ENCODE results near the gene UFD1.

UFD1 gene

GRCh38 chr22:19515654-19516377 is 36.8 kb upstream of the UFD1 start:
- no peak for DNase-seq

GRCh38 chr22:19514831-19515565 is 36.0 kb upstream of the UFD1 start:
- DNase-seq = no peak

GRCh38 chr22:19513823-19514222 is 34.8 kb upstream of the UFD1 start:
- no peak for DNase-seq

- DNase-seq = no peak
Measured at GRCh38 chr22:19510919-19511341, 31.9 kb upstream of the UFD1 start.

DNA sequence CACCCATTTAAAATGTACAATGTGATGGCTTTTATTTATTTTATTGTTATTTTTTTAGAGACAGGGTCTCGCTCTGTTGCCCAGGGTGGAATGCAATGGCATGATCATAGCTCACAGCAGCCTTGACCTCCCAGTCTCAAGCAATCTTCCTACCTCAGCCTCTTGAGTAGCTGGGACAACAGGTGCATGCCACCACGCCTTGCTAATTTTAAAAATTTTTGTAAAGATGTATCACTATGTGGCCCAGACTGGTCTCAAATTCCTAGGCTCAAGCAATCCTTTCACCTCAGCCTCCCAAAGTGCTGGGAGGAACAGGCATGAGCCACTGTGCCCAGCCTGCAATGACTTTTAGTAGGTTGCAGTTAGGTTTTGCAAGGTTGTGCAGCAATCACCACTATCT is 30.9 kb upstream of the UFD1 start:
- no peak for DNase-seq

DNA sequence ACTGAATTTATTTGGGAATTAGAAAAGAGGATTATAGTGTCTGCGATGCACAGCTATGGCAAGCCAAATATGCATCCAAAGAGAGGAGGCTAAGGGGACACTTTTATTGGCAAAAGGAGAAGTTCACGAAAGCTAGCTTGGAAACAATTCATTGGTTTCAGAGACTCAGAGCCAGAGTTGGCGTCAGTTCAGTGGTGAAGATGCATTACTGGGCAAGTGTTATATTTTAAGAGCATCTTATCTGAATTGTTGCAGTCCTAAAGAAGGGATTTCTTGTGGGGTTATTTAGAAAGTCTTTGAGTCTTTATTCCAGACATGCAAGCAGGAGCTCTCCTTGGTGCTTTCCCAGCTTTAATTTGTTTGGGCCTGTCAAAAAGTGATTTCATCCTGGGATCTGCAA is 30.2 kb upstream of the UFD1 start:
- no peak for DNase-seq

- DNase-seq = no peak
Measured at GRCh38 chr22:19508024-19508776, 29.2 kb upstream of the UFD1 start.

DNA sequence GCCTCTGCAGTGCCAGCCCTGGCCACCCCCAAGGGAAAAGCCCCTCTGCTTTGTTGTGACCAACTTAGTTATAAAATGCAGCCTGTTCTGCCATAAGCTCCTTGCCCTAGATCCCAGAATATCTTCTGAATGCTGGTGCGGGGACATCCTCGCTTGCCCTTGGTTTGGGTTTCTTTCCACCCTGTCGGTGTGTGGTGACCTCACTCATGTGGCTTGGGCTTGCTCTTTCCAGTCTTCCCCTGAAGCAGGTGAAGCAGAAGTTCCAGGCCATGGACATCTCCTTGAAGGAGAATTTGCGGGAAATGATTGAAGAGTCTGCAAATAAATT is 28.5 kb upstream of the UFD1 start:
- DNase-seq = no peak

GRCh38 chr22:19506212-19506611 is 27.2 kb upstream of the UFD1 start:
- DNase-seq = no peak

DNA sequence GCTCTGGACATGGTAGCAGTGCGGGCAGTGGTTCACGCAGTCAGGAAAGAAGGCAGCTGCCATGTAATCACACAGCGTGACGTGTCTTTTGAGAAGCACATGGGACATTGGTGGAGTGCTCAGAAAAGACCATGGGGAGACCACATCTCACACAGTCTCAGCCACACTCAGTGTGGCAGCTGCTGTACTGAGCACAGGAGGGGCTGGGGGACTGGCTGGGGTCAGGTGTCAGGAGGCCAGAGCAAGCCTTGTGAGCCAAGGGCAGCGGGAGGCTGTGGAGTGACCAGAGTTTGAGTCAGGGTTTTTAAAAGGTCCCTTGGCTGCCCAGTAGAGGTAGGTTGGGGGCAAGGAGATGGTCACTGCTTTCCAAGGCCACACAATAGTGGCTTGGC is 26.7 kb upstream of the UFD1 start:
- DNase-seq = no peak

- DNase-seq = no peak
Measured at GRCh38 chr22:19504900-19505734, 26.1 kb upstream of the UFD1 start.

DNA sequence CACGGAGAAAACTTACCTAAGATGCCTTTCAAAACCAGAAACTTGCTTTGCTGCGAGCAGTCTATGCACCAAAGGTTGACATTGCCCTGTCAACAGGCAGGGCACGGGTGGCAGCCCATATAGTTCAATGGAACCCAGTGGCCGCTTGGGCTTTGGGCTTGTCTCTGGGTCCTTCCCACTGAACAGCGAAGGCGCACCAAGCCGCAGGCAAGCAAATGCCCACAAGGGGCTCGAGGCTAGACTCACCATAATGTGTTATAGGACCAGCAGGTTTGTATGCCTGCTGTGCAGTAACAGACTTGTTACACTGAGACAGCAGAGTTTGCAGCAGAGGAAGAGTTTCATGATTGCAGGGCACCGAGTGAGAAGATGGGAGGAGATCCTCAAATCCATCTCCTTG is 24.9 kb upstream of the UFD1 start:
- DNase-seq = no peak

- DNase-seq = no peak
Measured at GRCh38 chr22:19503367-19503766, 24.4 kb upstream of the UFD1 start.

DNA sequence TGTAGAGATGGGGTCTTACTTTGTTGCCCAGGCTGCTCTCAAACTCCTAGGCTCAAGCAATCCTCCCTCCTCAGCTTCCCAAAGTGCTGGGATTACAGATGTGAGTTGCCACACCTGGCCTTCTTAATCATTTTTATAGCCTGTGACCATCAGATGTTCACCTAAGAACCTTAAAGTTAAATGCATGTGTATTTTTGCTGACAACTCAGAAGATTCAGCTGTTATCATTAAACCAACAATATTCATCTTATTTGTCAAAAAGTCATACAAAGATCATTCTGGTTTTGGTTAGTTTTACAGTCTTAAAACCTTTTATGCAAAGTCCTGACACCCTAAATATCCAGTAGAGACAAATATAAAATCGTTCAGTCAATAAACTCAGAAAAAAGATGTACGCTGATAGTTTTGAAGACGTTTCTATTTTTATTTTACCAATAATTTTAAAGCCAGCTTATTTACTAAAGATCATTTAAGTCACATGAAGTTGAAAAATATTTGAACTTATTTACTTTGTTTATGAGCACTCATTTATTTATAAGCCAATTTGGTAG is 23.0 kb upstream of the UFD1 start:
- no peak for DNase-seq

GRCh38 chr22:19499880-19500242 is 20.9 kb upstream of the UFD1 start:
- DNase-seq = no peak

- DNase-seq = no peak
Measured at GRCh38 chr22:19499236-19499879, 20.4 kb upstream of the UFD1 start.

GRCh38 chr22:19498866-19499190 is 19.8 kb upstream of the UFD1 start:
- DNase-seq = no peak

DNA sequence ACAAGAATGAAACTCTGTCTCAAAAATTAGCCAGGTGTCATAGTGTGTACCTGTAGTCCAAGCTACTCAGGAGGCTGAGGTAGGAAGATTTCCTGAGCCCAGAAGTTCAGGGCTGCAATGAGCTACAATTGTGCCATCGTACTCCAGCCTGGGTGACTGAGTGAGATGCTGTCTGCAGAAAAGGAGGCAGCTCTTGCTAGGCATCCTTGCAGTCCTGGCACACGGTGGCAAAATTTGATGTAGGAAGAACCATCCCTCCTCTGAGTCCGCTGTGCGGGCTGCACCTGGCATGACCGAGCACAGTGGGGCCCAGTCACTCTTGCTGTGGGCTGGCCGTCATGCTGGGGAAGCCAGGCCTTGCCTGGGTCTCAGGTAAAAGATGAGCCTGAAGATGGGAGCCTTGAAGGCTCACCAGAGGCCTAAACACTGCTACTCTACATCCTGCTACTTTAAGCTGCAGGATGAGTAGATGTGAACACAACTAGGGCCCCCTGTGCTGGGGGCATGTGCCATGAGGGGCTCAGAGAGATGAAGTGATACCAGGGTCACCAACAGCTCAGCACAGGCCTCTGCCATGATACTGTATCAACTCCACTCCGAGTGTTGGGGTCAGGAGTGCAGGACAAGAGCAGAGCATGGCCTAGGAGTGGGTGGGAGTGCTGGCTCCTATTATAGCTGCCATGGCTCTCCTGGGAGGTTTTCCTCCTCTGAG is 19.3 kb upstream of the UFD1 start:
- no peak for DNase-seq

DNA sequence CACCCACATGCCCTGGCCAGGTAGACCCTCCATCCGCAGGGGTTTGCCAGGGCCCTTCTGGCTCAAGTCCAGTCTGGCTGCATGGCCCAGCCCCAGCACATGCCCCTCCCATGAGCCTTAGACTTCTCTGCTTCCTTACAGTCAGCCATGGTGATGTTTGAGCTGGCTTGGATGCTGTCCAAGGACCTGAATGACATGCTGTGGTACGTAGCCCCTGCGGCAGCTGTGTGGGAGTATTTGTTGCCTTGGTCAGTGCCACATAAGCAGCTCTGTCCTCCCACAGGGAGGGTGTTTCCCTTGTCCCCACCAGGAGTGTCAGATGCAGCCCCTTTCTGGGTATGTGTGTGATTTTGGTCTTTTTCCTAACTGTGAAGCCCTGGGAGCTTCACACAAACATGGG is 18.3 kb upstream of the UFD1 start:
- no peak for DNase-seq

DNA sequence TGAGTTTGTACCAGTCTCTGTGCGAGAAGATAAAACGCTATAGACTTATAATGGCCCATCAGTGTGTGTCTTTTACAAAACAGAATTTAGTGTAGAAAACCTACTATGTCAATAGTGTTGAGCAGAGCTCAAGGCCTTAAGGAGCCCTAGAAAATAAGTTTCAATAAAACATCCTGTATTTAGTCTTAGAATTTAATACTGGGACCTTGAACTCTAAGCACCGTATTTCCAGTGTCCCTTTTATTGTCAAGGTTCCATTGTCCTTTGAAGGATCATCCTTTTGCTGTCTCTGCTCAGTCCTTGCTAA is 17.3 kb upstream of the UFD1 start:
- DNase-seq = no peak

DNA sequence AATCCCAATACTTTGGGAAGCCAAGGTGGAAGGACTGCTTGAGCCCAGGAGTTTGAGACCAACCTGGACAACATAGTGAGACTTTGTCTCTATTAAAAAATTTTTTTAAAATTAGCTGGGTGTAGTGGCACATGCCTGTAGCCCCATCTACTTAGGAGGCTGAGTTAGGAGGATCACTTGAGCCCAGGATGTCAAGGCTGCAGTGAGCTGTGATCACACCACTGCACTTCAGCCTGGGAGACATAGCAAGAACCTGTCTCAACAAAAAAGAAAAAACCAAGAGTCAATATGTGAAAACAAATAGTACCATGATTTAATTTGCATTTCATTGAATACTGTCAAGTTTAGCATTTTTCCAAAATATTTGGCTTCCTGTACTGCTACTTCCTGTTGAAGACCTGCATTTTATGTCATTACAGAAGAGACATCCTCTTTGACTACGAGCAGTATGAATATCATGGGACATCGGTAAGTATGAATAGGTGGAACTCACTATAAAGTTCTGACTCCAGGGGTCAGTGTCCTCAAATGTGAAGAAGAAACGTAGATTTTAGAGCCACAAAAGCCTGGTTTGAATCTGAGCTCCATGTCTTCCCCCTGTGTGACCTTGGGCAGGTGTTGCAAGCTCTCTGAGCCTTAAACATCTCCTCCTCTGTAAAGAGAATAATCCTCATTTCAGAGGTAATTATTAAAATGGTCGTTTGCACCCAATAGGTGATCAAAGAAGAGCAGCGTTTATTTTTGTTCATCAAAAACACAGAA is 16.8 kb upstream of the UFD1 start:
- no peak for DNase-seq
